ENCODE results near the gene DOK6. TPM values are rescaled to one million over a fixed set of nuclear protein-coding genes. Genes with fewer than 3 reads are reported as not detected.

Gene DOK6
- polyA plus RNA-seq, 1 donor, result 3.5 TPM

GRCh38 chr18:69898241-69898861 lies 497.7 kb downstream of the DOK6 start:
- DNase-seq (ENCODE audit: low read depth), result no peak

Data from forelimb muscle (tissue), 1 donor.